Measurements from ENCODE around the gene KDM7A. TPM values are rescaled to one million over a fixed set of nuclear protein-coding genes. Genes with fewer than 3 reads are reported as not detected.

KDM7A gene
- total RNA-seq, 1 experiment from 2014 or later = 12.4 TPM

DNA sequence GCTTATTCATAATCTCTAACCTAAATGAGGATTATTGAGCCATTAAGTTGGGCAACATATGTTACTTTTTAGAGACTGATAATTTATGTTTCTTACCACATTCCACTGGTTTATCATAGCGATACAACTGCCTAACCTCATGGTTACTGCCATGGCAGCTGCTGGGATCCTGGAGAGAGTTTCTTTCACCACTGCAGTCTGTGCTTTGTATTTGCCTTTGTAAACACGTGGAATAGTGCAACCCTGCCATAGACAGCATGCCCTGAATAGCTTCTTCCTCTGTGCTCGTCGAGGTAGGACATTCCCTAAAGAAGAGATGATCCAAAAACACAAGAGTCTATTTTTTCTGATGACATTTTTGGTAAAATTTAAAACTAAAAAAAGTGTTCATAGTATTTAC is 80.3 kb downstream of the KDM7A start:
- Mint-ChIP-seq H3K4me1 (ENCODE audit: insufficient read depth, unreplicated experiment) (no peaks in the 10 kb centered on the region), H3K27me3 (ENCODE audit: insufficient read depth, unreplicated experiment) (no peaks in the 10 kb centered on the region), H3K27ac (ENCODE audit: low read depth, unreplicated experiment) (no peak overlapping the region), H3K9me3 (ENCODE audit: unreplicated experiment) (no peaks in the 10 kb centered on the region), H3K36me3 (ENCODE audit: insufficient read depth, unreplicated experiment) (peaks cover 79% of the 10 kb centered on the region), H3K4me3 (ENCODE audit: unreplicated experiment) (no peak overlapping the region)
- intact Hi-C loops (cut with micrococcal nuclease) = no loop called here
- no peak for DNase-seq (ENCODE audit: unreplicated experiment)
- ChIA-PET POLR2A (no interaction called here), CTCF (no interaction called here)
- BruUV-seq (replicated peaks) = no TSS peak
- TF ChIP-seq, protein P1, sequence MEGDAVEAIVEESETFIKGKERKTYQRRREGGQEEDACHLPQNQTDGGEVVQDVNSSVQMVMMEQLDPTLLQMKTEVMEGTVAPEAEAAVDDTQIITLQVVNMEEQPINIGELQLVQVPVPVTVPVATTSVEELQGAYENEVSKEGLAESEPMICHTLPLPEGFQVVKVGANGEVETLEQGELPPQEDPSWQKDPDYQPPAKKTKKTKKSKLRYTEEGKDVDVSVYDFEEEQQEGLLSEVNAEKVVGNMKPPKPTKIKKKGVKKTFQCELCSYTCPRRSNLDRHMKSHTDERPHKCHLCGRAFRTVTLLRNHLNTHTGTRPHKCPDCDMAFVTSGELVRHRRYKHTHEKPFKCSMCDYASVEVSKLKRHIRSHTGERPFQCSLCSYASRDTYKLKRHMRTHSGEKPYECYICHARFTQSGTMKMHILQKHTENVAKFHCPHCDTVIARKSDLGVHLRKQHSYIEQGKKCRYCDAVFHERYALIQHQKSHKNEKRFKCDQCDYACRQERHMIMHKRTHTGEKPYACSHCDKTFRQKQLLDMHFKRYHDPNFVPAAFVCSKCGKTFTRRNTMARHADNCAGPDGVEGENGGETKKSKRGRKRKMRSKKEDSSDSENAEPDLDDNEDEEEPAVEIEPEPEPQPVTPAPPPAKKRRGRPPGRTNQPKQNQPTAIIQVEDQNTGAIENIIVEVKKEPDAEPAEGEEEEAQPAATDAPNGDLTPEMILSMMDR (IDR thresholded peaks at IDR 0.05; ENCODE audit: unreplicated experiment) = no peak

DNA sequence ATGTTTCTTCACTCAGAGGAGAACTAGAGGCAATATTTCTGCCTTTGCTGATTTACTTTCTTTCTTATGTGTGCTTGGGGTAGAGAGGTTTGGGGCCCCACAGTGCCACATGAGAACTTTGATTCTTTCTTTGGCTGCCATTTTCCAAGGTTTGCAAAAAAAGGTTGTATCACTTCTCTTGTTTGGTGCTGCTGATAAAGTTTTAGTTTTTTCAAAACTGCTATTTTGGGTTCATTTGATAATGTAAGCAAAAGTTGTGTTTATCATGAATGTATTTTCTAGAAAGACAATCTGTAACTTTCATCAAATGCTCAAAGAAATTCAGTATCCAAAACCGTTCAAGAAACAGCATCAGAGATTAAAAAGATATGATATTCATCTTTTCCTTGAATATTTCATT is 83.4 kb downstream of the KDM7A start:
- H3K9me3 Mint-ChIP-seq (ENCODE audit: unreplicated experiment) = no peaks in the 10 kb centered on the region
- no peaks in the 10 kb centered on the region for H3K27me3 Mint-ChIP-seq (ENCODE audit: insufficient read depth, unreplicated experiment)
- ChIA-PET POLR2A (no interaction called here), CTCF (no interaction called here)
- BruUV-seq (replicated peaks) = no TSS peak
- H3K4me1 Mint-ChIP-seq (ENCODE audit: insufficient read depth, unreplicated experiment) = no peaks in the 10 kb centered on the region
- H3K36me3 Mint-ChIP-seq (ENCODE audit: insufficient read depth, unreplicated experiment) = peaks cover 75% of the 10 kb centered on the region
- intact Hi-C loops (cut with micrococcal nuclease) = no loop called here
- TF ChIP-seq, protein P1 (IDR thresholded peaks at IDR 0.05; ENCODE audit: unreplicated experiment) = no peak
- H3K27ac Mint-ChIP-seq (ENCODE audit: low read depth, unreplicated experiment) = no peak overlapping the region
- no peak overlapping the region for H3K4me3 Mint-ChIP-seq (ENCODE audit: unreplicated experiment)
- no peak for DNase-seq (ENCODE audit: unreplicated experiment)

DNA sequence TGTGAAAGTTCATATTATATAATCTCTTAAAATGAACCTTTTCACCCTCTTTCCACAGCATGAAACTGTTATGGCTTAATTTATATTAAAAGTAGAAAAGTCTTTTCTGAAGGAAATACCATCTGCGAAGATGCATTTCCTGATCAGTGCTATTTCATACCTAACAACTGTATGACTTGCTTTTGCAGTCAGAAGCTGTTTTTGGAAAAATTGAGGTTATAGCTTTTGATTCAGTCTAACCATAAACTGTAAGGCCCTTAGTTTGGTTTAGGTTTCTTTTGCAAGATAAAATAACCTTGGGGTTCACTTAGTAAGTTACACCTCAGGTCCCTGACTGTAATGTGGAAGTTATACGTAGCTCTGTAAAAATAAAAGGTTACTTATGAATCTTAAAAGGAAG is 91.3 kb downstream of the KDM7A start:
- intact Hi-C loops (cut with micrococcal nuclease) = no loop called here
- peaks cover 6% of the 10 kb centered on the region for H3K36me3 Mint-ChIP-seq (ENCODE audit: insufficient read depth, unreplicated experiment)
- H3K4me1 Mint-ChIP-seq (ENCODE audit: insufficient read depth, unreplicated experiment) = peaks cover 6% of the 10 kb centered on the region
- no peak overlapping the region for H3K27ac Mint-ChIP-seq (ENCODE audit: low read depth, unreplicated experiment)
- H3K27me3 Mint-ChIP-seq (ENCODE audit: insufficient read depth, unreplicated experiment) = no peaks in the 10 kb centered on the region
- ChIA-PET CTCF (interaction anchor here (0.6 kb wide), 2 partner anchors 12 to 19 kb away, joined by 3 read pairs; no protein-coding TSS in a partner anchor), POLR2A (interaction anchor here (0.9 kb wide), 1 partner anchor 22 kb away, joined by 4 read pairs; no protein-coding TSS in a partner anchor)
- TF ChIP-seq, protein P1 (IDR thresholded peaks at IDR 0.05; ENCODE audit: unreplicated experiment) = no peak
- no peak overlapping the region for H3K4me3 Mint-ChIP-seq (ENCODE audit: unreplicated experiment)
- no peaks in the 10 kb centered on the region for H3K9me3 Mint-ChIP-seq (ENCODE audit: unreplicated experiment)
- DNase-seq (ENCODE audit: unreplicated experiment) = no peak
- BruUV-seq (replicated peaks) = no TSS peak

DNA sequence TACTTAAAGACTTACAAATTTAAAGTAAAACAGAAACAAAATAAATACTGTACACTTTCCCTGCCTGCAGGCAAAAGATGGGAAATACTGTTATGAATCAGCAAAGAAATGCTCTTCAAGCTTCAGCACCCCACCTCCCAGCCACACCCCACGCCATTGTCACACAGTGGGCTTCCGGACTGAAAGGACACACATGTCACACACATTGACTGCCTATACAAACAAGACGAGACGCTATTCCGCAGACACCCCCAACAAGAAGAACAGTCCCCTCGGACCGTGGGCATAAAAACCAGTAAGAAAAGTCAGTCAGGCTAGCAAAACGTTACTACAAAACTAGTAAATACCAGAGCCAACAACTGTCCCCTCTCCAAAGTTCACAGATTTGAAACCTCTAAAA is 91.8 kb downstream of the KDM7A start:
- ChIA-PET CTCF (interaction anchor here (0.6 kb wide), 1 partner anchor 19 kb away, joined by 3 read pairs; no protein-coding TSS in a partner anchor), POLR2A (interaction anchor here (0.9 kb wide), 1 partner anchor 21 kb away, joined by 4 read pairs; no protein-coding TSS in a partner anchor)
- DNase-seq (ENCODE audit: unreplicated experiment) = no peak
- TF ChIP-seq, protein P1 (IDR thresholded peaks at IDR 0.05; ENCODE audit: unreplicated experiment) = no peak
- intact Hi-C loops (cut with micrococcal nuclease) = no loop called here
- Mint-ChIP-seq H3K4me3 (ENCODE audit: unreplicated experiment) (no peak overlapping the region), H3K9me3 (ENCODE audit: unreplicated experiment) (no peaks in the 10 kb centered on the region), H3K36me3 (ENCODE audit: insufficient read depth, unreplicated experiment) (peaks cover 2% of the 10 kb centered on the region), H3K4me1 (ENCODE audit: insufficient read depth, unreplicated experiment) (peaks cover 6% of the 10 kb centered on the region), H3K27me3 (ENCODE audit: insufficient read depth, unreplicated experiment) (no peaks in the 10 kb centered on the region), H3K27ac (ENCODE audit: low read depth, unreplicated experiment) (no peak overlapping the region)
- no TSS peak for BruUV-seq (replicated peaks)

Data from MCF 10A (cell line).